H1 (cell line): ENCODE data around the gene MCL1. TPM values are rescaled to one million over a fixed set of nuclear protein-coding genes. Genes with fewer than 3 reads are reported as not detected.
"Not testable (repeated sequence)": the region's sequence is repeated elsewhere in the genome, so short reads cannot be mapped to it uniquely, and the experiment has no call there.

ENCODE experiments used
- CTCF ChIA-PET: fragments of 300-600 bp; sonication (Branson Sonifier 250); formaldehyde crosslinking; loops from one replicate; lab custom pipeline; 2021; ENCODE audit not compliant: partially characterized antibody; lab: Charles Lee
- POLR2A ChIA-PET: fragments of 300-600 bp; sonication (Branson Sonifier 250); formaldehyde crosslinking; loops from one replicate; lab custom pipeline; 2021; ENCODE audit warnings: inconsistent platforms; ENCODE audit not compliant: partially characterized antibody; lab: Charles Lee
- DNase-seq, 2 experiments: peaks; one replicate each; pipeline versions ENCODE4 v3.0.0 to v3.0.0-alpha.2; 2010 to 2022; ENCODE audit warnings: low spot score in 2 of 2, low read depth in 1 of 2, mixed read lengths in 1 of 2
- FAIRE-seq: peaks from 2 replicates; lab custom pipeline; 2011; peaks lifted over from hg19 to GRCh38; lab: Jason Lieb, UNC
- H2AFZ ChIP-seq: 2 replicates; pipeline ENCODE4 v1.8.1; 2012; ENCODE audit warnings: low read length, inconsistent platforms
- H2AK5ac ChIP-seq: 2 replicates; pipeline ENCODE4 v1.6.1; 2013; ENCODE audit warnings: low read depth, low read length
- H2BK120ac ChIP-seq: replicated peaks from 2 replicates; pipeline ENCODE3; 2013; ENCODE audit warnings: low read depth, low read length, inconsistent platforms
- H2BK12ac ChIP-seq: 2 replicates; pipeline ENCODE4 v1.6.1; 2013; ENCODE audit warnings: low read depth, low read length
- H2BK15ac ChIP-seq: 2 replicates; pipeline ENCODE4 v1.6.1; 2013; ENCODE audit warnings: low read length
- H2BK20ac ChIP-seq: 2 replicates; pipeline ENCODE4 v1.6.1; 2013; ENCODE audit warnings: low read length
- H2BK5ac ChIP-seq: 2 replicates; pipeline ENCODE4 v1.6.1; 2013; ENCODE audit warnings: low read depth, low read length
- H3K14ac ChIP-seq: 2 replicates; pipeline ENCODE4 v1.6.1; 2013; ENCODE audit warnings: inconsistent platforms; ENCODE audit not compliant: insufficient read length
- H3K18ac ChIP-seq: 2 replicates; pipeline ENCODE4 v1.6.1; 2013; ENCODE audit warnings: low read length; ENCODE audit errors: extremely low read depth
- H3K23ac ChIP-seq: 2 replicates; pipeline ENCODE4 v1.6.1; 2013; ENCODE audit warnings: inconsistent platforms; ENCODE audit not compliant: insufficient read length
- H3K23me2 ChIP-seq: 2 replicates; pipeline ENCODE4 v1.6.1; 2013; ENCODE audit warnings: low read depth, low read length
- H3K27ac ChIP-seq: 2 replicates; pipeline ENCODE4 v1.6.1; 2011; ENCODE audit warnings: low read depth, low read length, inconsistent platforms
- H3K27me3 ChIP-seq, 4 experiments: replicated peaks in 1 of 4; 1 replicate in 1 of 4; 2 replicates in 3 of 4; pipeline versions ENCODE4 v1.6.1 to v1.8.1; 2011 to 2013; ENCODE audit warnings: low read length in 3 of 4, mild to moderate bottlenecking in 3 of 4, inconsistent platforms in 2 of 4, mixed read lengths in 2 of 4, moderate library complexity in 1 of 4; ENCODE audit not compliant: control insufficient read depth in 3 of 4, insufficient read depth in 3 of 4; ENCODE audit errors: extremely low read depth in 1 of 4
- H3K36me3 ChIP-seq, 4 experiments: 2 replicates each; pipeline versions ENCODE4 v1.6.1 to v1.8.1; 2011 to 2013; ENCODE audit warnings: mild to moderate bottlenecking in 4 of 4, low read length in 3 of 4, moderate library complexity in 2 of 4, control low read depth in 1 of 4, inconsistent platforms in 1 of 4; ENCODE audit not compliant: insufficient read depth in 4 of 4, control insufficient read depth in 2 of 4
- H3K4ac ChIP-seq: replicated peaks from 2 replicates; pipeline ENCODE3; 2013; ENCODE audit warnings: low read length, low read depth, mixed read lengths, inconsistent platforms; ENCODE audit not compliant: insufficient read length
- H3K4me1 ChIP-seq, 4 experiments: replicated peaks in 1 of 4; 1 replicate in 1 of 4; 2 replicates in 3 of 4; pipeline versions ENCODE4 v1.6.1 to v1.8.1; 2011 to 2013; ENCODE audit warnings: low read length in 3 of 4, inconsistent platforms in 2 of 4, mixed read lengths in 1 of 4; ENCODE audit not compliant: insufficient read depth in 4 of 4, control insufficient read depth in 3 of 4
- H3K4me2 ChIP-seq, 2 experiments: 2 replicates each; pipeline versions ENCODE4 v1.6.1 to v1.8.1; 2011 to 2013; ENCODE audit warnings: low read depth in 2 of 2, low read length in 2 of 2, control low read depth in 1 of 2, inconsistent platforms in 1 of 2, mild to moderate bottlenecking in 1 of 2; ENCODE audit not compliant: insufficient read depth in 1 of 2
- H3K4me3 ChIP-seq, 4 experiments: fragments of 200-600, 300-600 bp in 1 of 4; sonication (generic), shearing (Covaris generic), sonication (Bioruptor Twin) in 1 of 4; 2 replicates each; pipeline versions ENCODE4 v1.5.1 to v1.8.1; 2011 to 2016; ENCODE audit warnings: low read length in 4 of 4, low read depth in 3 of 4, control low read depth in 2 of 4, inconsistent platforms in 2 of 4, mild to moderate bottlenecking in 2 of 4, mixed read lengths in 1 of 4, moderate library complexity in 1 of 4; ENCODE audit not compliant: insufficient read depth in 2 of 4; ENCODE audit errors: extremely low read depth in 1 of 4
- H3K56ac ChIP-seq: replicated peaks from 2 replicates; pipeline ENCODE3; 2013; ENCODE audit warnings: low read depth, mild to moderate bottlenecking, mixed read lengths, low read length, inconsistent platforms; ENCODE audit not compliant: insufficient read length
- H3K79me1 ChIP-seq: 2 replicates; pipeline ENCODE4 v1.6.1; 2013; ENCODE audit warnings: low read depth, low read length, control low read depth
- H3K79me2 ChIP-seq, 2 experiments: 2 replicates each; pipeline versions ENCODE4 v1.6.1 to v1.8.1; 2012 to 2013; ENCODE audit warnings: low read length in 2 of 2, mild to moderate bottlenecking in 2 of 2, inconsistent platforms in 1 of 2; ENCODE audit not compliant: insufficient read depth in 2 of 2, control insufficient read depth in 1 of 2
- H3K9ac ChIP-seq, 4 experiments: replicated peaks in 1 of 4; 1 replicate in 1 of 4; 2 replicates in 3 of 4; pipeline versions ENCODE4 v1.6.1 to v1.8.1; 2011 to 2013; ENCODE audit warnings: low read depth in 3 of 4, low read length in 3 of 4, control low read depth in 2 of 4, mild to moderate bottlenecking in 2 of 4, moderate library complexity in 2 of 4, inconsistent platforms in 1 of 4; ENCODE audit errors: extremely low read depth in 1 of 4
- H3K9me3 ChIP-seq, 2 experiments: 2 replicates each; pipeline versions ENCODE4 v1.6.1 to v1.8.1; 2012 to 2013; ENCODE audit warnings: mild to moderate bottlenecking in 2 of 2, moderate library complexity in 2 of 2, control low read depth in 1 of 2, inconsistent platforms in 1 of 2, low read depth in 1 of 2, low read length in 1 of 2, mixed read lengths in 1 of 2; ENCODE audit not compliant: insufficient read depth in 2 of 2
- H4K20me1 ChIP-seq, 2 experiments: replicated peaks in 1 of 2; 2 replicates each; pipeline versions ENCODE3 to v1.8.1; 2011 to 2013; ENCODE audit warnings: inconsistent platforms in 2 of 2, low read length in 2 of 2, mild to moderate bottlenecking in 1 of 2; ENCODE audit not compliant: insufficient read depth in 2 of 2, control insufficient read depth in 1 of 2
- H4K5ac ChIP-seq: 2 replicates; pipeline ENCODE4 v1.6.1; 2013; ENCODE audit warnings: low read length, low read depth, mixed read lengths, inconsistent platforms; ENCODE audit not compliant: insufficient read length
- H4K8ac ChIP-seq: 2 replicates; pipeline ENCODE4 v1.8.0; 2013; ENCODE audit warnings: mild to moderate bottlenecking, moderate library complexity, low read length, inconsistent platforms; ENCODE audit not compliant: insufficient read depth; ENCODE audit errors: extremely low read depth
- H4K91ac ChIP-seq: replicated peaks from 2 replicates; pipeline ENCODE3; 2013; ENCODE audit warnings: low read length, mixed read lengths, inconsistent platforms; ENCODE audit not compliant: insufficient read length
- WGBS, 2 experiments: shearing (Covaris generic) in 1 of 2; methylation state at CpG; one replicate each; pipeline versions ENCODE4 v1.1.6 to v1.1.7; 2013 to 2015; ENCODE audit warnings: low lambda C conversion rate in 2 of 2, mixed read lengths in 2 of 2, inconsistent platforms in 1 of 2, low coverage in 1 of 2, missing lambda C conversion rate in 1 of 2; ENCODE audit not compliant: insufficient replicate concordance in 2 of 2, insufficient coverage in 1 of 2, insufficient read length in 1 of 2; ENCODE audit errors: extremely low coverage in 1 of 2, missing lambda C conversion rate in 1 of 2; 5-methylcytosine and 5-hydroxymethylcytosine counted together
- polyA plus RNA-seq, 7 experiments: library from polyadenylated mRNA; depleted of rRNA in 3 of 7; stranded (reverse) in 5 of 7; unstranded in 2 of 7; fragments of >200 nt in 5 of 7; fragments of 200-250 nt in 2 of 7; gene quantifications; 1 replicate in 5 of 7; 2 replicates in 1 of 7; 4 replicates in 1 of 7; pipeline versions ENCODE4 v1.2.1 to v1.2.3, GENCODE V29; 2011 to 2013; ENCODE audit warnings: missing spikeins in 2 of 7, mixed read lengths in 2 of 7
- total RNA-seq: library from RNA; stranded (reverse); fragmentation: NEBNext Ultra II Directional; extraction: Animal tissue kit (Norgen Biotek cat#: 25700); gene quantifications from 2 replicates; pipeline ENCODE4 v1.2.1, GENCODE V29; 2021

The MCL1 gene
- total and polyA plus RNA-seq, 2 of the 8 experiments (the other 6 are each of a cell fraction or from before 2014, with no cell fraction given): 61.1 to 218 TPM

- not testable (repeated sequence) for H4K20me1 ChIP-seq, H4K5ac ChIP-seq, DNase-seq, H2AFZ ChIP-seq, H2BK5ac ChIP-seq, H3K27me3 ChIP-seq, H3K9me3 ChIP-seq, H3K4ac ChIP-seq, H3K23me2 ChIP-seq, H3K79me2 ChIP-seq, H2BK20ac ChIP-seq, H3K56ac ChIP-seq, H3K36me3 ChIP-seq, H3K23ac ChIP-seq, H3K27ac ChIP-seq, H4K91ac ChIP-seq, H2BK120ac ChIP-seq, H3K14ac ChIP-seq, H3K9ac ChIP-seq, H4K8ac ChIP-seq, H3K18ac ChIP-seq, H2BK15ac ChIP-seq, H3K4me3 ChIP-seq, H3K79me1 ChIP-seq, H2BK12ac ChIP-seq, H3K4me2 ChIP-seq, FAIRE-seq
- Histone ChIP-seq H2AK5ac (0 out of 2 replicates have a peak overlapping the region, but pooled peaks have one; percentile 53), H3K4me1 (peaks cover 5 to 12% (median 9%) of the 10 kb centered on the region in 4 experiments; a peak in 6 of 7 replicates)
- CTCF ChIA-PET: interaction anchor here (0.9 kb wide), 1 partner anchor 9 kb away, joined by 3 read pairs; no protein-coding TSS in a partner anchor
- 87% methylated on average over 8 of the region's 12 CpGs; no CpG with 5 or more reads in 1 of the 2 experiments for WGBS, 2 experiments
- POLR2A ChIA-PET: interaction anchor here (1.1 to 43.5 kb wide), 3 partner anchors 9 to 33 kb away, joined by 4 to 1380 read pairs (median 125); partner anchors contain the start of genes ADAMTSL4 and MCL1
These were observed 23.0 kb upstream of the MCL1 start for GRCh38 chr1:150602372-150602771.
